HEK293 (cell line): ENCODE measurements around the gene DNAI1.

Experiments
- CTCF ChIA-PET: fragments of 350-600 bp; formaldehyde crosslinking; extraction: SDS; loops from one replicate; lab custom pipeline; 2021; ENCODE audit warnings: antibody characterized with exemption; lab: Yijun Ruan, JAX
- POLR2A ChIA-PET: fragments of 300-600 bp; formaldehyde crosslinking; extraction: SDS; loops from one replicate; lab custom pipeline; 2020; ENCODE audit warnings: antibody characterized with exemption, inconsistent platforms; lab: Yijun Ruan, JAX
- H3K27ac ChIP-seq: fragments of 200-500 bp; sonication (Bioruptor generic); 2 replicates; pipeline ENCODE4 v1.5.1; 2014; ENCODE audit warnings: low read depth, low read length, control low read depth, inconsistent platforms; ENCODE audit errors: extremely low read depth
- H3K36me3 ChIP-seq, 2 experiments: fragments of 200-500 bp in 1 of 2; sonication (Bioruptor generic) in 1 of 2; 1 replicate in 1 of 2; 2 replicates in 1 of 2; pipeline ENCODE4 v1.5.1; 2014 to 2017; ENCODE audit warnings: inconsistent platforms in 2 of 2, low read length in 2 of 2; ENCODE audit not compliant: control insufficient read depth in 2 of 2, insufficient read depth in 1 of 2
- H3K4me1 ChIP-seq: fragments of 200-500 bp; sonication (Bioruptor generic); 2 replicates; pipeline ENCODE4 v1.5.1; 2014; ENCODE audit warnings: mild to moderate bottlenecking, low read length, inconsistent platforms; ENCODE audit not compliant: control insufficient read depth, insufficient read depth
- H3K4me3 ChIP-seq: 2 replicates; pipeline ENCODE4 v1.5.1; 2011; ENCODE audit warnings: low read depth, mild to moderate bottlenecking, control low read depth, low read length, moderate library complexity
- H3K9me3 ChIP-seq: fragments of 200-500 bp; sonication (Bioruptor generic); 2 replicates; pipeline ENCODE4 v1.5.1; 2014; ENCODE audit warnings: low read depth, low read length, inconsistent platforms; ENCODE audit not compliant: control insufficient read depth, insufficient read depth
- GLI2 ChIP-seq: fragments of 450-650 bp; formaldehyde crosslinking; IDR thresholded peaks from 2 replicates; pipeline ENCODE4; 2017; ENCODE audit warnings: missing biosample characterization, missing genetic modification characterization, low read depth, borderline replicate concordance
- GLIS1 ChIP-seq: fragments of 450-650 bp; formaldehyde crosslinking; IDR thresholded peaks from 2 replicates; pipeline ENCODE4 v1.5.1; 2016; ENCODE audit warnings: missing biosample characterization, missing genetic modification characterization
- PRDM10 ChIP-seq: fragments of 450-650 bp; formaldehyde crosslinking; IDR thresholded peaks from 2 replicates; pipeline ENCODE4 v1.5.1; 2016; ENCODE audit warnings: missing biosample characterization, missing genetic modification characterization
- ZBTB21 ChIP-seq: fragments of 450-650 bp; formaldehyde crosslinking; IDR thresholded peaks from 2 replicates; pipeline ENCODE4 v1.5.1; 2017; ENCODE audit warnings: missing biosample characterization, missing genetic modification characterization
- ZIC2 ChIP-seq: fragments of 450-650 bp; formaldehyde crosslinking; IDR thresholded peaks from 2 replicates; pipeline ENCODE4 v1.5.1; 2016; ENCODE audit warnings: missing biosample characterization, missing genetic modification characterization
- ZNF155 ChIP-seq: fragments of 450-650 bp; formaldehyde crosslinking; IDR thresholded peaks from 2 replicates; pipeline ENCODE4 v1.5.1; 2016; ENCODE audit warnings: missing biosample characterization, missing genetic modification characterization
- ZNF169 ChIP-seq: fragments of 450-650 bp; formaldehyde crosslinking; IDR thresholded peaks from 2 replicates; pipeline ENCODE4 v1.5.1; 2016; ENCODE audit warnings: missing biosample characterization, missing genetic modification characterization
- ZNF184 ChIP-seq: fragments of 450-650 bp; IDR thresholded peaks from 2 replicates; pipeline ENCODE4 v1.5.1; 2018; ENCODE audit warnings: missing biosample characterization, mild to moderate bottlenecking, missing genetic modification characterization
- ZNF335 ChIP-seq: fragments of 450-650 bp; formaldehyde crosslinking; conservative IDR thresholded peaks from 2 replicates; pipeline ENCODE4 v1.5.1; 2016; ENCODE audit warnings: missing biosample characterization, missing genetic modification characterization
- ZNF341 ChIP-seq: fragments of 450-650 bp; formaldehyde crosslinking; IDR thresholded peaks from 2 replicates; pipeline ENCODE4; 2016; ENCODE audit warnings: low read depth, missing biosample characterization, missing genetic modification characterization
- ZNF354C ChIP-seq: fragments of 450-650 bp; formaldehyde crosslinking; IDR thresholded peaks from 2 replicates; pipeline ENCODE4 v1.5.1; 2016; ENCODE audit warnings: missing biosample characterization, missing genetic modification characterization, low read depth, borderline replicate concordance
- ZNF48 ChIP-seq: fragments of 450-650 bp; formaldehyde crosslinking; IDR thresholded peaks from 2 replicates; pipeline ENCODE4 v1.5.1; 2016; ENCODE audit warnings: missing biosample characterization, missing genetic modification characterization
- ZNF621 ChIP-seq: fragments of 450-650 bp; formaldehyde crosslinking; IDR thresholded peaks from 2 replicates; pipeline ENCODE4 v1.5.1; 2017; ENCODE audit warnings: missing biosample characterization, missing genetic modification characterization
- ZNF747 ChIP-seq: fragments of 450-650 bp; formaldehyde crosslinking; IDR thresholded peaks from 2 replicates; pipeline ENCODE4 v1.5.1; 2016; ENCODE audit warnings: missing biosample characterization, missing genetic modification characterization
- ZSCAN4 ChIP-seq: fragments of 450-650 bp; formaldehyde crosslinking; IDR thresholded peaks from 2 replicates; pipeline ENCODE4 v1.5.1; 2017; ENCODE audit warnings: missing biosample characterization, missing genetic modification characterization
- TF ChIP-seq, protein P1 (sequence below): fragments of 450-650 bp; formaldehyde crosslinking; IDR thresholded peaks from 2 replicates; pipeline ENCODE4 v1.5.1; 2016; ENCODE audit warnings: missing biosample characterization, missing genetic modification characterization
- TF ChIP-seq, protein P2 (sequence below): fragments of 450-650 bp; formaldehyde crosslinking; IDR thresholded peaks from 2 replicates; pipeline ENCODE4 v1.5.1; 2016; ENCODE audit warnings: missing biosample characterization, missing genetic modification characterization
- TF ChIP-seq, protein P3 (sequence below): sonication (generic); formaldehyde crosslinking; IDR thresholded peaks from 2 replicates; pipeline ENCODE4 v1.8.1; 2022; ENCODE audit warnings: mild to moderate bottlenecking, moderate library complexity, missing genetic modification reagents
- TF ChIP-seq, protein P4 (sequence below): fragments of 450-650 bp; formaldehyde crosslinking; IDR thresholded peaks from 2 replicates; pipeline ENCODE4 v1.5.1; 2016; ENCODE audit warnings: missing biosample characterization, missing genetic modification characterization

The DNAI1 gene

DNA sequence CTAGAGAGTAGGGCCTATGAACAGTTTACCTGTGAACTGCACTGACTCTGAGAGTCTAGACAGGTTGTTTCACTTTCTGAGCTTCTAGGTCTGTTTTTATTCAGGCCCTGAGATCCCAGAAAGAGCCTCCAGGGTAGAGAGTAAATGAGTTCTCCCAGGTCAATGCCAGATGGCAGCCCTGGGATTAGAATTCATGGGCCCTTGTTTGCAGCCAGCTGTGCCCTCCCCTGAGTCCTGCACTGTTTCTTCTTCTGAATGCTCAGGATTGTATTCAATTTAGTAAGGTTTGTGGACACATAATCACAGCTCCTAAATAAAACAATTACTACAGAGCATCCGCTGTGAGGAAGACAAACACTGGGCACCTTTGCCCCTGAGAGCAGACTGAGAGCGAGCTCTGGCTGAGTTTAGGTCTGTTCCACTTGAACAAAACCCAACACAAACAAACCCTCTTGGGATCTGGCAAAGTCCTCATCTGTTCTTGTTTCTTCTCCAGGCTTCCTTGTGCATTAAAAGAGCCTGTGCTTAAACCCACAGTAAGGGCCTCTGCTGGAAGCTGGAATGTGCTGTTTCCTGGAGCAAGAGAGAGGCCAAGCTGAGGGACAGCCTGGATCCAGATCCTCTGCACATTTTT is 30.2 kb upstream of the DNAI1 start:
- TF ChIP-seq ZNF335 (no peak), GLI2 (tag by site-specific recombination) (no peak), ZIC2 (tag by site-specific recombination) (peak; percentile 78), ZNF354C (tag by site-specific recombination) (no peak), PRDM10 (tag by site-specific recombination) (no peak)
- ChIA-PET CTCF (interaction anchor here (0.7 to 4.3 kb wide), 8 partner anchors 10 to 163 kb away, joined by 3 to 33 read pairs (median 4); no protein-coding TSS in a partner anchor), POLR2A (no interaction called here)
- H3K4me3 ChIP-seq, result no peak overlapping the region
- H3K9me3 ChIP-seq, result no peaks in the 10 kb centered on the region
- H3K36me3 ChIP-seq, result peaks cover 0 to 18% of the 10 kb centered on the region in 2 experiments; a peak in 2 of 3 replicates
- no peaks in the 10 kb centered on the region for H3K4me1 ChIP-seq
- no peak overlapping the region for H3K27ac ChIP-seq

GRCh38 chr9:34430843-34431437 is 27.7 kb upstream of the DNAI1 start:
- Histone ChIP-seq H3K27ac (no peak overlapping the region), H3K9me3 (no peaks in the 10 kb centered on the region), H3K36me3 (peaks cover 0 to 18% of the 10 kb centered on the region in 2 experiments; a peak in 2 of 3 replicates), H3K4me3 (no peak overlapping the region), H3K4me1 (no peaks in the 10 kb centered on the region)
- POLR2A ChIA-PET, result no interaction called here
- CTCF ChIA-PET, result interaction anchor here (0.9 to 4.3 kb wide), 6 partner anchors 9 to 180 kb away, joined by 3 to 33 read pairs (median 13); no protein-coding TSS in a partner anchor
- TF ChIP-seq ZBTB21 (tag by site-specific recombination) (no peak), ZNF169 (no peak), ZNF48 (tag by site-specific recombination) (no peak), ZNF341 (tag by site-specific recombination) (no peak), ZNF621 (tag by site-specific recombination) (no peak), ZSCAN4 (tag by site-specific recombination) (peak; percentile 33; the same call in 1 of the 2 replicates), ZNF184 (no peak), ZNF747 (tag by site-specific recombination) (no peak), GLIS1 (tag by site-specific recombination) (peak; percentile 29; the same call in 1 of the 2 replicates), ZNF354C (tag by site-specific recombination) (no peak), ZNF155 (tag by site-specific recombination) (no peak)
- TF ChIP-seq, protein P1, sequence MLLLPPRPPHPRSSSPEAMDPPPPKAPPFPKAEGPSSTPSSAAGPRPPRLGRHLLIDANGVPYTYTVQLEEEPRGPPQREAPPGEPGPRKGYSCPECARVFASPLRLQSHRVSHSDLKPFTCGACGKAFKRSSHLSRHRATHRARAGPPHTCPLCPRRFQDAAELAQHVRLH, result no peak
- TF ChIP-seq, protein P2, sequence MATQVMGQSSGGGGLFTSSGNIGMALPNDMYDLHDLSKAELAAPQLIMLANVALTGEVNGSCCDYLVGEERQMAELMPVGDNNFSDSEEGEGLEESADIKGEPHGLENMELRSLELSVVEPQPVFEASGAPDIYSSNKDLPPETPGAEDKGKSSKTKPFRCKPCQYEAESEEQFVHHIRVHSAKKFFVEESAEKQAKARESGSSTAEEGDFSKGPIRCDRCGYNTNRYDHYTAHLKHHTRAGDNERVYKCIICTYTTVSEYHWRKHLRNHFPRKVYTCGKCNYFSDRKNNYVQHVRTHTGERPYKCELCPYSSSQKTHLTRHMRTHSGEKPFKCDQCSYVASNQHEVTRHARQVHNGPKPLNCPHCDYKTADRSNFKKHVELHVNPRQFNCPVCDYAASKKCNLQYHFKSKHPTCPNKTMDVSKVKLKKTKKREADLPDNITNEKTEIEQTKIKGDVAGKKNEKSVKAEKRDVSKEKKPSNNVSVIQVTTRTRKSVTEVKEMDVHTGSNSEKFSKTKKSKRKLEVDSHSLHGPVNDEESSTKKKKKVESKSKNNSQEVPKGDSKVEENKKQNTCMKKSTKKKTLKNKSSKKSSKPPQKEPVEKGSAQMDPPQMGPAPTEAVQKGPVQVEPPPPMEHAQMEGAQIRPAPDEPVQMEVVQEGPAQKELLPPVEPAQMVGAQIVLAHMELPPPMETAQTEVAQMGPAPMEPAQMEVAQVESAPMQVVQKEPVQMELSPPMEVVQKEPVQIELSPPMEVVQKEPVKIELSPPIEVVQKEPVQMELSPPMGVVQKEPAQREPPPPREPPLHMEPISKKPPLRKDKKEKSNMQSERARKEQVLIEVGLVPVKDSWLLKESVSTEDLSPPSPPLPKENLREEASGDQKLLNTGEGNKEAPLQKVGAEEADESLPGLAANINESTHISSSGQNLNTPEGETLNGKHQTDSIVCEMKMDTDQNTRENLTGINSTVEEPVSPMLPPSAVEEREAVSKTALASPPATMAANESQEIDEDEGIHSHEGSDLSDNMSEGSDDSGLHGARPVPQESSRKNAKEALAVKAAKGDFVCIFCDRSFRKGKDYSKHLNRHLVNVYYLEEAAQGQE, result peak; percentile 95
- TF ChIP-seq, protein P3, sequence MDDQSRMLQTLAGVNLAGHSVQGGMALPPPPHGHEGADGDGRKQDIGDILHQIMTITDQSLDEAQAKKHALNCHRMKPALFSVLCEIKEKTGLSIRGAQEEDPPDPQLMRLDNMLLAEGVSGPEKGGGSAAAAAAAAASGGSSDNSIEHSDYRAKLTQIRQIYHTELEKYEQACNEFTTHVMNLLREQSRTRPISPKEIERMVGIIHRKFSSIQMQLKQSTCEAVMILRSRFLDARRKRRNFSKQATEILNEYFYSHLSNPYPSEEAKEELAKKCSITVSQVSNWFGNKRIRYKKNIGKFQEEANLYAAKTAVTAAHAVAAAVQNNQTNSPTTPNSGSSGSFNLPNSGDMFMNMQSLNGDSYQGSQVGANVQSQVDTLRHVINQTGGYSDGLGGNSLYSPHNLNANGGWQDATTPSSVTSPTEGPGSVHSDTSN, result no peak
- TF ChIP-seq, protein P4, sequence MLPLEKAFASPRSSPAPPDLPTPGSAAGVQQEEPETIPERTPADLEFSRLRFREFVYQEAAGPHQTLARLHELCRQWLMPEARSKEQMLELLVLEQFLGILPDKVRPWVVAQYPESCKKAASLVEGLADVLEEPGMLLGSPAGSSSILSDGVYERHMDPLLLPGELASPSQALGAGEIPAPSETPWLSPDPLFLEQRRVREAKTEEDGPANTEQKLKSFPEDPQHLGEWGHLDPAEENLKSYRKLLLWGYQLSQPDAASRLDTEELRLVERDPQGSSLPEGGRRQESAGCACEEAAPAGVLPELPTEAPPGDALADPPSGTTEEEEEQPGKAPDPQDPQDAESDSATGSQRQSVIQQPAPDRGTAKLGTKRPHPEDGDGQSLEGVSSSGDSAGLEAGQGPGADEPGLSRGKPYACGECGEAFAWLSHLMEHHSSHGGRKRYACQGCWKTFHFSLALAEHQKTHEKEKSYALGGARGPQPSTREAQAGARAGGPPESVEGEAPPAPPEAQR (tag by site-specific recombination), result no peak
